Superior temporal gyrus (tissue), 1 donor: Measurements from ENCODE around the gene CTNNA2.
A peak's percentile ranks its signal among the peaks of the same experiment; 100 is the strongest.
"Not testable (repeated sequence)": the region's sequence is repeated elsewhere in the genome, so short reads cannot be mapped to it uniquely, and the experiment has no call there.

Experiments used
- DNase-seq: peaks from one replicate; pipeline ENCODE4 v3.0.0-alpha.2; 2016; ENCODE audit errors: extremely low spot score

Gene CTNNA2

GRCh38 chr2:80146757-80147156 is 633.9 kb downstream of the CTNNA2 start:
- not testable (repeated sequence) for DNase-seq

- no peak for DNase-seq
These were observed 634.8 kb downstream of the CTNNA2 start for GRCh38 chr2:80147690-80148089.

- DNase-seq, result no peak
These were observed 636.1 kb downstream of the CTNNA2 start for GRCh38 chr2:80148906-80149305.

- no peak for DNase-seq
These were observed 637.1 kb downstream of the CTNNA2 start for GRCh38 chr2:80149991-80150390.

- DNase-seq, result no peak
These were observed 638.4 kb downstream of the CTNNA2 start for GRCh38 chr2:80151248-80151647.

- no peak for DNase-seq
These were observed 638.8 kb downstream of the CTNNA2 start for GRCh38 chr2:80151651-80152050.

GRCh38 chr2:80153151-80153550 is 640.3 kb downstream of the CTNNA2 start:
- DNase-seq, result no peak

GRCh38 chr2:80153768-80154167 is 640.9 kb downstream of the CTNNA2 start:
- no peak for DNase-seq

- DNase-seq, result no peak
These were observed 641.5 kb downstream of the CTNNA2 start for GRCh38 chr2:80154231-80154915.

- DNase-seq, result no peak
These were observed 651.5 kb downstream of the CTNNA2 start for GRCh38 chr2:80164375-80164774.

GRCh38 chr2:80166483-80167171 is 653.8 kb downstream of the CTNNA2 start:
- no peak for DNase-seq

- DNase-seq, result no peak
These were observed 654.5 kb downstream of the CTNNA2 start for GRCh38 chr2:80167284-80167808.

- DNase-seq, result no peak
These were observed 655.2 kb downstream of the CTNNA2 start for GRCh38 chr2:80168037-80168436.

- DNase-seq, result no peak
These were observed 656.0 kb downstream of the CTNNA2 start for GRCh38 chr2:80168801-80169200.

- DNase-seq, result no peak
These were observed 657.2 kb downstream of the CTNNA2 start for GRCh38 chr2:80169811-80170594.

GRCh38 chr2:80185091-80185490 is 672.2 kb downstream of the CTNNA2 start:
- no peak for DNase-seq

- no peak for DNase-seq
These were observed 673.4 kb downstream of the CTNNA2 start for GRCh38 chr2:80186262-80186661.

GRCh38 chr2:80187156-80187555 is 674.3 kb downstream of the CTNNA2 start:
- peak; percentile 32 for DNase-seq

- no peak for DNase-seq
These were observed 677.3 kb downstream of the CTNNA2 start for GRCh38 chr2:80190166-80190565.

- no peak for DNase-seq
These were observed 680.7 kb downstream of the CTNNA2 start for GRCh38 chr2:80193566-80193965.

- DNase-seq, result no peak
These were observed 682.2 kb downstream of the CTNNA2 start for GRCh38 chr2:80195034-80195433.

GRCh38 chr2:80198042-80198441 is 685.2 kb downstream of the CTNNA2 start:
- no peak for DNase-seq
